H1 (cell line): Measurements from ENCODE around the gene MCFD2. TPM values are rescaled to one million over a fixed set of nuclear protein-coding genes. Genes with fewer than 3 reads are reported as not detected.

Experiments used
- CTCF ChIA-PET: fragments of 300-600 bp; sonication (Branson Sonifier 250); formaldehyde crosslinking; loops from one replicate; lab custom pipeline; 2021; ENCODE audit not compliant: partially characterized antibody; lab: Charles Lee
- POLR2A ChIA-PET: fragments of 300-600 bp; sonication (Branson Sonifier 250); formaldehyde crosslinking; loops from one replicate; lab custom pipeline; 2021; ENCODE audit warnings: inconsistent platforms; ENCODE audit not compliant: partially characterized antibody; lab: Charles Lee
- DNase-seq, 2 experiments: peaks; one replicate each; pipeline versions ENCODE4 v3.0.0 to v3.0.0-alpha.2; 2010 to 2022; ENCODE audit warnings: low spot score in 2 of 2, low read depth in 1 of 2, mixed read lengths in 1 of 2
- FAIRE-seq: peaks from 2 replicates; lab custom pipeline; 2011; peaks lifted over from hg19 to GRCh38; lab: Jason Lieb, UNC
- H2AFZ ChIP-seq: 2 replicates; pipeline ENCODE4 v1.8.1; 2012; ENCODE audit warnings: low read length, inconsistent platforms
- H2AK5ac ChIP-seq: 2 replicates; pipeline ENCODE4 v1.6.1; 2013; ENCODE audit warnings: low read depth, low read length
- H2BK120ac ChIP-seq: replicated peaks from 2 replicates; pipeline ENCODE3; 2013; ENCODE audit warnings: low read depth, low read length, inconsistent platforms
- H2BK12ac ChIP-seq: 2 replicates; pipeline ENCODE4 v1.6.1; 2013; ENCODE audit warnings: low read depth, low read length
- H2BK15ac ChIP-seq: 2 replicates; pipeline ENCODE4 v1.6.1; 2013; ENCODE audit warnings: low read length
- H2BK20ac ChIP-seq: 2 replicates; pipeline ENCODE4 v1.6.1; 2013; ENCODE audit warnings: low read length
- H2BK5ac ChIP-seq: 2 replicates; pipeline ENCODE4 v1.6.1; 2013; ENCODE audit warnings: low read depth, low read length
- H3K14ac ChIP-seq: 2 replicates; pipeline ENCODE4 v1.6.1; 2013; ENCODE audit warnings: inconsistent platforms; ENCODE audit not compliant: insufficient read length
- H3K18ac ChIP-seq: 2 replicates; pipeline ENCODE4 v1.6.1; 2013; ENCODE audit warnings: low read length; ENCODE audit errors: extremely low read depth
- H3K23ac ChIP-seq: 2 replicates; pipeline ENCODE4 v1.6.1; 2013; ENCODE audit warnings: inconsistent platforms; ENCODE audit not compliant: insufficient read length
- H3K23me2 ChIP-seq: 2 replicates; pipeline ENCODE4 v1.6.1; 2013; ENCODE audit warnings: low read depth, low read length
- H3K27ac ChIP-seq: 2 replicates; pipeline ENCODE4 v1.6.1; 2011; ENCODE audit warnings: low read depth, low read length, inconsistent platforms
- H3K27me3 ChIP-seq, 4 experiments: replicated peaks in 1 of 4; 1 replicate in 1 of 4; 2 replicates in 3 of 4; pipeline versions ENCODE4 v1.6.1 to v1.8.1; 2011 to 2013; ENCODE audit warnings: low read length in 3 of 4, mild to moderate bottlenecking in 3 of 4, inconsistent platforms in 2 of 4, mixed read lengths in 2 of 4, moderate library complexity in 1 of 4; ENCODE audit not compliant: control insufficient read depth in 3 of 4, insufficient read depth in 3 of 4; ENCODE audit errors: extremely low read depth in 1 of 4
- H3K36me3 ChIP-seq, 4 experiments: 2 replicates each; pipeline versions ENCODE4 v1.6.1 to v1.8.1; 2011 to 2013; ENCODE audit warnings: mild to moderate bottlenecking in 4 of 4, low read length in 3 of 4, moderate library complexity in 2 of 4, control low read depth in 1 of 4, inconsistent platforms in 1 of 4; ENCODE audit not compliant: insufficient read depth in 4 of 4, control insufficient read depth in 2 of 4
- H3K4ac ChIP-seq: replicated peaks from 2 replicates; pipeline ENCODE3; 2013; ENCODE audit warnings: low read length, low read depth, mixed read lengths, inconsistent platforms; ENCODE audit not compliant: insufficient read length
- H3K4me1 ChIP-seq, 4 experiments: replicated peaks in 1 of 4; 1 replicate in 1 of 4; 2 replicates in 3 of 4; pipeline versions ENCODE4 v1.6.1 to v1.8.1; 2011 to 2013; ENCODE audit warnings: low read length in 3 of 4, inconsistent platforms in 2 of 4, mixed read lengths in 1 of 4; ENCODE audit not compliant: insufficient read depth in 4 of 4, control insufficient read depth in 3 of 4
- H3K4me2 ChIP-seq, 2 experiments: 2 replicates each; pipeline versions ENCODE4 v1.6.1 to v1.8.1; 2011 to 2013; ENCODE audit warnings: low read depth in 2 of 2, low read length in 2 of 2, control low read depth in 1 of 2, inconsistent platforms in 1 of 2, mild to moderate bottlenecking in 1 of 2; ENCODE audit not compliant: insufficient read depth in 1 of 2
- H3K4me3 ChIP-seq, 4 experiments: fragments of 200-600, 300-600 bp in 1 of 4; sonication (generic), shearing (Covaris generic), sonication (Bioruptor Twin) in 1 of 4; 2 replicates each; pipeline versions ENCODE4 v1.5.1 to v1.8.1; 2011 to 2016; ENCODE audit warnings: low read length in 4 of 4, low read depth in 3 of 4, control low read depth in 2 of 4, inconsistent platforms in 2 of 4, mild to moderate bottlenecking in 2 of 4, mixed read lengths in 1 of 4, moderate library complexity in 1 of 4; ENCODE audit not compliant: insufficient read depth in 2 of 4; ENCODE audit errors: extremely low read depth in 1 of 4
- H3K56ac ChIP-seq: replicated peaks from 2 replicates; pipeline ENCODE3; 2013; ENCODE audit warnings: low read depth, mild to moderate bottlenecking, mixed read lengths, low read length, inconsistent platforms; ENCODE audit not compliant: insufficient read length
- H3K79me1 ChIP-seq: 2 replicates; pipeline ENCODE4 v1.6.1; 2013; ENCODE audit warnings: low read depth, low read length, control low read depth
- H3K79me2 ChIP-seq, 2 experiments: 2 replicates each; pipeline versions ENCODE4 v1.6.1 to v1.8.1; 2012 to 2013; ENCODE audit warnings: low read length in 2 of 2, mild to moderate bottlenecking in 2 of 2, inconsistent platforms in 1 of 2; ENCODE audit not compliant: insufficient read depth in 2 of 2, control insufficient read depth in 1 of 2
- H3K9ac ChIP-seq, 4 experiments: replicated peaks in 1 of 4; 1 replicate in 1 of 4; 2 replicates in 3 of 4; pipeline versions ENCODE4 v1.6.1 to v1.8.1; 2011 to 2013; ENCODE audit warnings: low read depth in 3 of 4, low read length in 3 of 4, control low read depth in 2 of 4, mild to moderate bottlenecking in 2 of 4, moderate library complexity in 2 of 4, inconsistent platforms in 1 of 4; ENCODE audit errors: extremely low read depth in 1 of 4
- H3K9me3 ChIP-seq, 2 experiments: 2 replicates each; pipeline versions ENCODE4 v1.6.1 to v1.8.1; 2012 to 2013; ENCODE audit warnings: mild to moderate bottlenecking in 2 of 2, moderate library complexity in 2 of 2, control low read depth in 1 of 2, inconsistent platforms in 1 of 2, low read depth in 1 of 2, low read length in 1 of 2, mixed read lengths in 1 of 2; ENCODE audit not compliant: insufficient read depth in 2 of 2
- H4K20me1 ChIP-seq, 2 experiments: replicated peaks in 1 of 2; 2 replicates each; pipeline versions ENCODE3 to v1.8.1; 2011 to 2013; ENCODE audit warnings: inconsistent platforms in 2 of 2, low read length in 2 of 2, mild to moderate bottlenecking in 1 of 2; ENCODE audit not compliant: insufficient read depth in 2 of 2, control insufficient read depth in 1 of 2
- H4K5ac ChIP-seq: 2 replicates; pipeline ENCODE4 v1.6.1; 2013; ENCODE audit warnings: low read length, low read depth, mixed read lengths, inconsistent platforms; ENCODE audit not compliant: insufficient read length
- H4K8ac ChIP-seq: 2 replicates; pipeline ENCODE4 v1.8.0; 2013; ENCODE audit warnings: mild to moderate bottlenecking, moderate library complexity, low read length, inconsistent platforms; ENCODE audit not compliant: insufficient read depth; ENCODE audit errors: extremely low read depth
- H4K91ac ChIP-seq: replicated peaks from 2 replicates; pipeline ENCODE3; 2013; ENCODE audit warnings: low read length, mixed read lengths, inconsistent platforms; ENCODE audit not compliant: insufficient read length
- ASH2L ChIP-seq: fragments of 200-600, 300-600 bp; sonication (generic); IDR thresholded peaks from one replicate; pipeline ENCODE4 v1.7.1; 2017; ENCODE audit warnings: low read length
- BRCA1 ChIP-seq: IDR thresholded peaks from 2 replicates; pipeline ENCODE4 v1.6.1; 2012; ENCODE audit warnings: low read depth, low read length, improper control_type of control experiment
- CBX5 ChIP-seq: fragments of 300-800, 300-1000 bp; sonication (generic); IDR thresholded peaks from 2 replicates; pipeline ENCODE4 v1.7.1; 2016; ENCODE audit warnings: antibody characterized with exemption, low read length, low read depth
- CBX8 ChIP-seq: fragments of 300-800, 300-1000 bp; sonication (generic); IDR thresholded peaks from 2 replicates; pipeline ENCODE4 v1.7.1; 2016; ENCODE audit warnings: low read depth, low read length, borderline replicate concordance
- CEBPB ChIP-seq: IDR thresholded peaks from 2 replicates; pipeline ENCODE4 v1.6.1; 2012; ENCODE audit warnings: low read depth, low read length
- CTBP2 ChIP-seq: IDR thresholded peaks from 2 replicates; pipeline ENCODE4 v1.7.0; 2011; ENCODE audit warnings: borderline replicate concordance, mild to moderate bottlenecking, moderate library complexity, mixed read lengths, low read length; ENCODE audit not compliant: insufficient read depth, insufficient read length
- EZH2 ChIP-seq: fragments of 200-600 bp; sonication (generic); IDR thresholded peaks from 2 replicates; pipeline ENCODE4 v1.7.1; 2012; ENCODE audit warnings: low read depth, mild to moderate bottlenecking, moderate library complexity, low read length, inconsistent platforms; ENCODE audit not compliant: severe bottlenecking
- HDAC2 ChIP-seq, 2 experiments: fragments of 300-600 bp in 1 of 2; sonication (generic) in 1 of 2; IDR thresholded peaks; 2 replicates each; pipeline ENCODE4 v1.6.1; 2011 to 2012; ENCODE audit warnings: low read depth in 2 of 2, low read length in 2 of 2, mild to moderate bottlenecking in 2 of 2, moderate library complexity in 2 of 2, borderline replicate concordance in 1 of 2, inconsistent platforms in 1 of 2
- KDM5A ChIP-seq: fragments of 200-600 bp; IDR thresholded peaks from 2 replicates; pipeline ENCODE4 v1.7.1; 2012; ENCODE audit warnings: mild to moderate bottlenecking, low read length, inconsistent platforms, mixed read lengths
- MAFK ChIP-seq: IDR thresholded peaks from 2 replicates; pipeline ENCODE4 v1.6.1; 2012; ENCODE audit warnings: low read depth, mild to moderate bottlenecking, improper control_type of control experiment, low read length
- NRF1 ChIP-seq: IDR thresholded peaks from 2 replicates; pipeline ENCODE4 v1.6.1; 2011; ENCODE audit warnings: mild to moderate bottlenecking, low read depth, low read length, improper control_type of control experiment
- POLR2A ChIP-seq, 2 experiments: IDR thresholded peaks; 1 replicate in 1 of 2; 2 replicates in 1 of 2; pipeline ENCODE4 v1.6.1; 2011; ENCODE audit warnings: low read depth in 2 of 2, low read length in 2 of 2, mild to moderate bottlenecking in 2 of 2; ENCODE audit errors: control extremely low read depth in 1 of 2
- SAP30 ChIP-seq: fragments of 300-600 bp; sonication (generic); IDR thresholded peaks from 2 replicates; pipeline ENCODE4 v1.7.1; 2012; ENCODE audit warnings: low read length, moderate library complexity, mild to moderate bottlenecking, inconsistent platforms; ENCODE audit not compliant: insufficient read depth, insufficient replicate concordance
- SIRT6 ChIP-seq: IDR thresholded peaks from one replicate; pipeline ENCODE4 v1.7.1; 2012; ENCODE audit warnings: low read length, inconsistent platforms
- SP1 ChIP-seq: IDR thresholded peaks from 2 replicates; pipeline ENCODE4 v1.6.1; 2011; ENCODE audit warnings: low read depth, low read length
- TAF1 ChIP-seq: IDR thresholded peaks from 2 replicates; pipeline ENCODE4 v1.6.1; 2011; ENCODE audit warnings: mild to moderate bottlenecking, low read depth, low read length
- WGBS, 2 experiments: shearing (Covaris generic) in 1 of 2; methylation state at CpG; one replicate each; pipeline versions ENCODE4 v1.1.6 to v1.1.7; 2013 to 2015; ENCODE audit warnings: low lambda C conversion rate in 2 of 2, mixed read lengths in 2 of 2, inconsistent platforms in 1 of 2, low coverage in 1 of 2, missing lambda C conversion rate in 1 of 2; ENCODE audit not compliant: insufficient replicate concordance in 2 of 2, insufficient coverage in 1 of 2, insufficient read length in 1 of 2; ENCODE audit errors: extremely low coverage in 1 of 2, missing lambda C conversion rate in 1 of 2; 5-methylcytosine and 5-hydroxymethylcytosine counted together
- polyA plus RNA-seq, 7 experiments: library from polyadenylated mRNA; depleted of rRNA in 3 of 7; stranded (reverse) in 5 of 7; unstranded in 2 of 7; fragments of >200 nt in 5 of 7; fragments of 200-250 nt in 2 of 7; gene quantifications; 1 replicate in 5 of 7; 2 replicates in 1 of 7; 4 replicates in 1 of 7; pipeline versions ENCODE4 v1.2.1 to v1.2.3, GENCODE V29; 2011 to 2013; ENCODE audit warnings: missing spikeins in 2 of 7, mixed read lengths in 2 of 7
- total RNA-seq: library from RNA; stranded (reverse); fragmentation: NEBNext Ultra II Directional; extraction: Animal tissue kit (Norgen Biotek cat#: 25700); gene quantifications from 2 replicates; pipeline ENCODE4 v1.2.1, GENCODE V29; 2021

The MCFD2 gene
- total and polyA plus RNA-seq, 2 of the 8 experiments (the other 6 are each of a cell fraction or from before 2014, with no cell fraction given) = 35.2 to 76.2 TPM

DNA sequence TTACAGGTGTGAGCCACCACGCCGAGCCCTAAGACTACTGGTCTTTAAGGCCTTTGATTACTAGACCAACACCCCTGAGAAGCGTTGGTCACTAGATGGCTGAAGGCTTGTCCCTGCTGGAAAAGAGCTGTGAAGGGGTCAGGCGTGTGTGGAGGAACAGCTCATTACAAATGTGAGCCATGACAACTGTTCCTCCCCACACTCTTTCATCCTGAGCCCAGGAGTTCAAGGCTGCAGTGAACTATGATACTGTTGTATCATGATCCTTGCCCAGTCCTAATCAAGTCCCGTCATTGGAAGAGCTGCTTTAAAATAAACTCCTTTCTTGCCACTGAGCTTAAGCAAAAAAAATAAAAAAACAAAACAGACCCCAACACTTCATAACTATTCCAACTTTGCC is 19.5 kb upstream of the MCFD2 start:
- no peak overlapping the region for H3K23ac ChIP-seq
- POLR2A ChIA-PET = no interaction called here
- FAIRE-seq = no peak
- no peak overlapping the region for H2BK20ac ChIP-seq
- H2BK15ac ChIP-seq = no peak overlapping the region
- no peak overlapping the region for H2BK12ac ChIP-seq
- H3K9ac ChIP-seq = no peak overlapping the region
- 97% methylated on average over 5 of the region's 5 CpGs; no CpG with 5 or more reads in 1 of the 2 experiments for WGBS, 2 experiments
- H4K5ac ChIP-seq = no peak overlapping the region
- TF ChIP-seq TAF1 = no peak
- no peak for TF ChIP-seq CEBPB
- no peak for TF ChIP-seq CBX5
- no peak for TF ChIP-seq BRCA1
- TF ChIP-seq EZH2 = no peak
- TF ChIP-seq SIRT6 = no peak
- TF ChIP-seq ASH2L = no peak
- TF ChIP-seq POLR2A (IDR thresholded peaks at IDR 0.05; ENCODE audit: control extremely low read depth in 1 of 2, low read depth in 2 of 2, low read length in 2 of 2) = no peak
- no peak for TF ChIP-seq KDM5A
- TF ChIP-seq NRF1 = no peak
- no peak for TF ChIP-seq SAP30
- TF ChIP-seq CTBP2 = no peak
- no peak for TF ChIP-seq MAFK
- no peak for TF ChIP-seq SP1
- no peak for TF ChIP-seq CBX8
- no peak for TF ChIP-seq HDAC2 (IDR thresholded peaks at IDR 0.05; ENCODE audit: borderline replicate concordance in 1 of 2, low read depth in 2 of 2, low read length in 2 of 2)
- TF ChIP-seq, all 59 proteins: peak for 0
- Histone ChIP-seq H2BK5ac (no peak overlapping the region), H2AK5ac (no peak overlapping the region), H3K4ac (no peak overlapping the region), H3K14ac (no peak overlapping the region), H3K56ac (no peak overlapping the region), H2BK120ac (no peak overlapping the region), H3K18ac (no peak overlapping the region), H3K4me2 (no peak overlapping the region), H4K20me1 (no peaks in the 10 kb centered on the region), H3K23me2 (no peaks in the 10 kb centered on the region), H4K91ac (no peak overlapping the region), H3K4me1 (peaks cover 0 to 6% (median 0%) of the 10 kb centered on the region in 4 experiments; a peak in 2 of 7 replicates), H3K36me3 (no peaks in the 10 kb centered on the region), H3K79me1 (no peaks in the 10 kb centered on the region), H2AFZ (no peak overlapping the region), H3K79me2 (no peaks in the 10 kb centered on the region), H3K9me3 (no peaks in the 10 kb centered on the region), H4K8ac (no peak overlapping the region), H3K4me3 (no peak overlapping the region), H3K27me3 (peaks cover 0 to 2% (median 0%) of the 10 kb centered on the region in 4 experiments; a peak in 2 of 7 replicates), H3K27ac (no peak overlapping the region)
- no peak for DNase-seq
- CTCF ChIA-PET = interaction anchor here (0.6 to 1.4 kb wide), 5 partner anchors 20 to 388 kb away, joined by 3 to 5 read pairs (median 3); no protein-coding TSS in a partner anchor
